Stimulated activated CD4-positive, alpha-beta T cell treated with anti-CD3 and anti-CD28 coated beads, Interleukin-1b, Interleukin-23, amount 100 ng/mL, for 4 hours (primary cell): ENCODE data around the gene RMND1.

Source experiments
- DNase-seq, 2 donors: peaks; one replicate each; pipeline ENCODE4 v3.0.0-alpha.2; 2020; ENCODE audit warnings: low read depth in 2 of 2

RMND1 gene

DNA sequence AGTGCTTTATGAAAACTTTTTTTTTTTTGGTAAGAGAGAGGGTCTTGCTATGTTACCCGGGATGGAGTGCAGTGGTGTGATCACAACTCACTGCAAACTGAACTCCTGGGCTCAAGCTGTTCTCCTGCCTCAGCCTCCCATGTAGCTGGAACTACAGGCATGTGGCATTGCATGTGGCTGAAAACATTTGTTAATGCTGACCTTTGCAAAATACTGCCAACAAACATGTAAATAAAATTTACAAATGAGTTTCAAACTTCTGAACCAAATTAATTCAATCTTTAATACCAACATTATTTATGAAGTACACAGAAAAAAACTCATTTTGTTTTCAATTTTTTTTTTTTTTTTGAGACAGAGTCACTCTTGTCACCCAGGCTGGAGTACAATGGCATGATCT lies 34.4 kb downstream of the RMND1 start:
- no peak for DNase-seq

DNA sequence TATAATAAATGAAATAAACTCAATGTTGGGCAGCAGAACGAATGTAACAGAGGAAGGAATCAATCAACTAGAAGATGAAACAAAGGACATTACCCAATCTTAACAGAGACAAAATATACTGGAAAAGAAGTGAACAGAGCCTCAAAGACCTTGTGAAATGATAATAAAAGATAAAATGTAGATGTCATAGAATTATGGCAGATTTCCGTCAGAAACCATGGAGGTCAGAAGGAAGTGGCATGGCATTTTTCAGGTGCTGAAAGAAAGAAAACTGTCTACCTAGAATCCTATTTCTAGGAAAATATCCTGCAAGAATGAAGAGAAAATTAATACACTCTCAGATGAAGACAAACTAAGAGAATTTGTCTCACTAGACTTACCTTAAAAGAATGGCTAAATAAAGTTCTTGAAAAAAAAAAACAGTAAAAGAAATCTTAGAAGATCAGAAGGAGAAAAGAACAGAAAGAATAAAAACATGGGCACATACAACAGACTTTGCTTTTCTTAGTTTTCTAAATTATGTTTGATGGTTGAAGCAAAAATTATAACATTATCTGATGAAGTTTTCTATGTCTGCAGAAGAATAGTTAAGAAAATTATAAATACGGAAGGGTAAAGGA lies 37.2 kb downstream of the RMND1 start:
- no peak for DNase-seq

DNA sequence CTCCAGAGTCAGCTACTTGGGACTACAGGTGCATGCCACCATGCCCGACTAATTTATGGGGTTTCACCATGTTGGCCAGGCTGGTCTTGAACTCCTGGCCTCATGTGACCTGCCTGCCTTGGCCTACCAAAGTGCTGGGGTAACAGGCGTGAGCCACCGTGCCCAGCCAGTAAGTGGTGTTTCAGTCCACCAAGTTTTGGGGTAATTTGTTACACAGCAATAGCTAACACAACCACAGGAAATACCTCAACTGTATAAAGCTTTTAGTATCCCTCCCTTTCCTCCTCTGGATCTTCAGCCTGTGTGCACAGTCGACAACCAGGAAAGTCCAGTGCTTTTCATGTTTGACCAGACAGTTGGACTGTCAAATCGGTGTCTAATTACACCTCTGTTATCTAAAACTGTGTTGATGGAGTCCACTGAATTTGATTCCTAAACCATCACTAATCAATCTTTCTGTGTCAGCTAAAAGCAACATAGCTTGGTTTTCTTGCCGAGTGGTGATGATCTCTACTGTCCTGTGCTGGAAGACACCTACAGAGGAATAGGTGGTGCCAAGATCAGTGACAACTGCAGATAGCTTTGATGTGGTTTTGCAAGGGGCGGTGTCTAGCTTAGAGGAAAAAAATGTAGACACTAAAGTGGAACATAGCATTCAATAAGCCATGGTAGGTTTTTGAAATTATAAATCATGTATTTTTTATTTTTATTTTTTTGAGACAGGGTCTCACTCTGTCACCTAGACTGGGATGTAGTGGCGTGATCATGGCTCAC lies 38.4 kb downstream of the RMND1 start:
- peak in 1 of 2 donors; percentile 45 for DNase-seq

DNA sequence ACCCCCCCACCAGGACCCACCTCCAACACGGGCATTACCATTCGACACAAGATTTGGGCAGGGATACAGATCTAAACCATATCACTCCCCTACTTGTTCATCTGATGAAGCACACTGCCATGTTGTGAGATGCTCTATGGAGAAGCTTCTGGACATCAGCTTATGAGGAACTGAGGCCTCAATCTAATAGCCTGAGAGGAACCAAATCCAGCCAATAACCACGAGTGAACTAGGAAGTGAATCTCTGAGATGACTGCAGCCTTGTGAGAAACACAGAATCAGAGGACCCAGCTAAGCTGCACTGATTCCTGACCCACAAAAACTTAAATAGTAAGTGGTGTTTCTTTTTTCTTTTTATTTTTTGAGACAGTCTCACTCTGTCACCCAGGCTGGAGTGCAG lies 39.0 kb downstream of the RMND1 start:
- DNase-seq = no peak

DNA sequence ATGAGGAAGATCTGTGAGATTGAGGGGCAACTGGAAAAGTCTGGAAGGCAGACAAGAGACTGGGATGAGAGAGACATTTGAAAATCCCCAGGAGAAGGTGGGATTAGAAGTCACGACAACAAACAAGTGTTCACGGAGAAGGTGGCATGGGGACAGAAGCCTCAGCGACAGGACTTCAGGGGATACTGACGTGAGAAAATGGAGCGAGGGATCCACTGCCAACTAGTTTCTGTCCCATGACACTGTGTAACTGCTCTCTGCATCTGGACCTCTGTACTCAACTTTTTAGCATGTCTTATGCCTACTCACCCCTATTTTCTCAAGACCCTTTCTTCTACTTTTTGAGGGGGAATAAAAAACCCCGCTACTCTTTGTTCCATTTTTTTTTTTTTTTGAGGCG lies 42.2 kb downstream of the RMND1 start:
- no peak for DNase-seq

DNA sequence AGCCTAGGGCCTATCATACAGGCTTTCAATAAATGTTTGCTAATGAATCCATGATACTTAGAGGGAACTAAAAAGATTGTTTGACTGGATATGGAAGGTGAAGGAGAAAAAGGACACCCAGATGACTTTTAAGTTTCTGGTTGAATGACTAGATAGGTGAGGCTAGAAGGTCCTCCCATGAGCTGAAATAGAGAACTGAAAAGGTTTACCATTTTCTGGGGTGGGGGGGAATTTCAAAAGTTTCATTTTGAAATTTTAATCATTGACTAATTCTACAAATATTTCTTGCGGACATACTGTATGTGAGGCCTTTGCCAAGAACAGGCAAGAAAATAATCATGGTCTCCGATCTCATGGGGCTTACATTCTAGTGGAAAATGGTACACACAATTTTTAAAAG lies 42.7 kb downstream of the RMND1 start:
- no peak for DNase-seq

DNA sequence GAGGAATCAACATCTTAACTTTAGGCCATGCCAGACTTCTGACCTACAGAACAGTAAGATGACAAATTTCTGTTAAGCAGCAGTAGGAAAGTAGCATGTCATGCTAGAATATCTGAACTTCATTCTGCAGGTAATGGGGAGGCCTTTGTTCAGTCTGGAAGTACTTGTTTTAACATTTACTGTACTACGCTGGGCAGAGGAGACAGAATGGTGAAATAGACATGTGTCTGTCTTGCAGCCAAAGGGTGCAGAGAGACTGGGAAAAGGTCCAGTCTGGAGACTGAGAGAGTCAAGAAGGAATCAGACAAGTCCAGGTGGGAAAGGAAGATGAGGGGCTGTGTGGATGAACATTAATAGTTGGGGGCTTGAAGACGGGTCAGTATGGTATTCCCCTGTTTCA lies 43.1 kb downstream of the RMND1 start:
- DNase-seq = no peak

DNA sequence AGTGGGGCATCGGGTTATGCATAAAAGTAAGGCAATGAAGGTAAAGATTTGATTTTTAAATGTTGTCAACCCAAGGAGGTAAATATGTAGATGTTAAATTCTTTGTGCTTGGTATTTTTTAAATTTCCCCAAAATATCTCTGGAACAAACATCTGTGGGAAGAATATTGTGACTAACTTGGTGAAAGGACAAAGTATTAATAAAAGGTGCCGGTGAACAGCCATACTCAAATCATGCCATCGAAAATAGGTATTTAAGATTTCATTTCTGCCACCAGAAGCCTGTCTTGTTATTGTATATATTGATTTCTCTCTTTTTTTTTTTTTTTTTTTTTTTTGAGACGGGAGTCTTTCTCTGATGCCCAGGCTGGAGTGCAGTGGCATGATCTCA lies 48.0 kb downstream of the RMND1 start:
- no peak for DNase-seq

DNA sequence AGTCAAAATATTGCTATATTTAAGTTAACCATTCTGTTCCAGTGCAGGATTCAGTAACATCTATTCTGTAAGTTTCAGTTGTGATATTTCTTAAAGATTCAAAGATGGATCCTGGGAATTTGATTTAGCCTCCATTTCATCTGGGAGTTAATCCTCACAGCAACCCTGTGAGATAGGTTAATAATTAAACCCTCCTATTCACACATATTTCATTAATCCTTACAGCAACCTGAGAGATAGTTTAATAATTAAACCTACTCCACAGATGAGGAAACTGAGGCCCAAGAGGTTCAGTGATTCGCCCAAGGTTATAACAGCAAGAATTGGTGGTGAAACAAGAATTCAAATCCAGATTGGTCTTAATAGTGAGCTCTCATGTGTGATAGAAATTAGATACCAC lies 49.7 kb downstream of the RMND1 start:
- DNase-seq = no peak

DNA sequence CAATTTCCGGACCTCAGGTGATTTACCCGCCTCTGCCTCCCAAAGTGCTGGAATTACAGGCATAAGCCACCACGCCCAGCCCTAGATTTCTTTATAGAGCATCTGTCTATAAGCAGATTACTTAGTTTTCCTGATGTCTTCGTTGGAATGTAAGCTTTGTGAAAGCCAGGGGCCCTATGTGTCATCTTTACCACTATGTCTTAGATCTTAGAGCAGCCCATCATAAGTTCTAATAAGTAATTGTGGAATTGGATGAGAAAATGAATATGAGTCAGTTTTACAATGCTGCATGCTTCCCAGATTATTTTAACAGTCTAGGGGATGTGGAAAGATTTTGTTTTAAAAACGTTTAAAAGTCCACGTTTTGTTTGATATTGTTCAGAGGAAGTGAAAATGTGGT lies 51.5 kb downstream of the RMND1 start:
- DNase-seq = no peak

DNA sequence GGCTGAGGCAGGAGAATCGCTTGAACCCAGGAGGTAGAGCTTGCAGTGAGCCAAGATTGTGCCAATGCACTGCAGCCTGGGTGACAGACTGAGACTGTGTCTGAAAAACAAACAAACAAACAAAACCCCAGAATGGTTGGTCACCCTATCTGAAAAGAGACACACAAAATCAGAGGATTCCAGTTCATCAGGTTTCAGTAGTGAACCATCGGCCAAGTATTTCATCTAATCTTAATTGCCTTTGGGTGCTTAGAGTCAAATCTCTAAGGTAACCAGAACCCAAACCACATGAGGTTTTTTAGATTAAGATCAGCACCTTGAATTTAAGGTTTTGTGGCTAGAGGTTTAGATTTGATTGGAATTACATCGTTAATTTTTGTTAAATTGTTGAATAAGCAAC lies 52.2 kb downstream of the RMND1 start:
- no peak for DNase-seq

DNA sequence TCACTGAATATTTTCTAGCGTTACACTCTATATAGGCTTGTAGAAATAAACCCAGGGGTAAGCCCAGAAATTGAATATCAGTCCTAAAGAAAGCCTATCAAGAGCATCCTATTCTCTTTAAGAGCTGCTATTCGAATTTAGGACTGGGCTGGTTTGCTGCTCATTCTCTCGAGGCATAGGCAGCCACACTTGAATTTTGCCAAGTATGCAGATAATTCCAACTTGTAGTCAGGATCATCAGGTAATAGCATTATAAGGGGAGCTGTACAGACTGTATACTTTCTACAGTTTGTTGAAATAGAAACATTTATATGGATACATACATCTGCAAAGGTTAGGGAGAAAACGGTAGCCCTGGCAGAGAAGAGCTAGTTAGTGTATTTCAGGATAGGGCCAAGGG lies 58.5 kb downstream of the RMND1 start:
- DNase-seq = no peak

DNA sequence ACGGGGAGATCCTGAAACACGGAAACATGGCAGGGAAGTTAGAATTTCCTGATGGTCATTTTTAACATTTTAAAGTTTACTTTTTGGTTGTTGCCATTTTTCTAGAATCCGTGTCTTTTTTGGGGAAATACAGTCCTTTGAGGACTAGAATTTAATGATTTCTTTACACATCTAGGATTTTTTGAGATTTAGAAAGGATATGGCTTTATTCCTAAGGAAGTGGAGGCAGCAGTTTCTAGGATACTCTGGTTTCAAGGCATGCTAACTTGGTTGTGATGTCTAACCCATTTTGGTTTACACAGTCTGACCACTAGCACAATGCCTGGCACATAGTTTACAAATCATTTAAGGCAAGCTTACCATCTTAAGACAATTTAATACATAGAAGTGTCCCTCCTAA lies 59.5 kb downstream of the RMND1 start:
- no peak for DNase-seq

DNA sequence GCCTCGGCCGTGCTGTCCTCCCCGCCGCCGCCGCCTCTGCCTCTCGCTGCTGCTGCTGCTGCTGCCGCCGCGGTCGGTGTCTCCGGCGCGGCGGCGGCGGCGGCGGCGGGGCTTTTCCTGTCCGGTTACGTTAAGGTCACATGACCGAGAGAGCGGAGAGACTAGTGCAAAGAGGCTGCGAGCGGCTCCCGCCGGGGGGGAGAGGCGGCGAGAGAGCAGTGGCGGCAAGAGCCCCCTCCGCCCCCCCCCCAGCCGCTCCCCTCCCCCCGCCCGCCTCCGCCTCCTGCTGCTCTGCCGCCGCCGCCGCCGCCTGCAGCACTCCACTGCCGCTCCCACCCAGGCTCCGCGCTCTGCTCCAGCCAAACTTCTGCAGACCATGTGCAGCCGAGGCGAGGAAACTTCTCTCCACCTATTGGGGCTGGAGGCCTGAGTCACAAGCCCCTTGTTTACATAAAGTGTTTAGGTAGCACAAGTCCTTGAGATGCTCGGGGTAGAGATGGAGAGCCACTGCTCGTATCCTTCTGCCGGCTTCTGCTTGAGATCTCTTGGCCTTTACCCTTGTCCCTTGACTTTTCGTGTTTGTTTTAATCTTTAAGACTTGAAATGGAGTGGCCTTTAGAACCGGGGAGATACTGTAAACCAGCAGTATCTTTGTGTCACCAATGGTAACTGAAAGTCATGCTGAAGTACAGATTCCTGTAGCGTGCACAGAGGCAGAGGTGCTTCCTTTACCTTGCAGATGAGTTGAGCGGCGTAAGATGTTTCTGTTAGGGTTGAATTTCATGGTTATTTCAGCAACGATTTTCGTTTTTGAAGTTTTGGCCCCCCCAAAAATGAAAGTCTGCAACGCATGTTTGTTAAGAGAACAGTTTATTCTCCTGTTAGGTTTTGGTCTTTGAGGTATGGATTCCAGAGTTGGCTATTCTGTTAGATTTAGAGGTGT lies 60.2 kb downstream of the RMND1 start, which contains the start of gene ZBTB2:
Gene ZBTB2 (minus strand): TSS at position 89 of the 943 bp plus-strand sequence. CDS start 17,922 bp downstream, outside the sequence.
- peak; percentile 39 to 49 for DNase-seq

DNA sequence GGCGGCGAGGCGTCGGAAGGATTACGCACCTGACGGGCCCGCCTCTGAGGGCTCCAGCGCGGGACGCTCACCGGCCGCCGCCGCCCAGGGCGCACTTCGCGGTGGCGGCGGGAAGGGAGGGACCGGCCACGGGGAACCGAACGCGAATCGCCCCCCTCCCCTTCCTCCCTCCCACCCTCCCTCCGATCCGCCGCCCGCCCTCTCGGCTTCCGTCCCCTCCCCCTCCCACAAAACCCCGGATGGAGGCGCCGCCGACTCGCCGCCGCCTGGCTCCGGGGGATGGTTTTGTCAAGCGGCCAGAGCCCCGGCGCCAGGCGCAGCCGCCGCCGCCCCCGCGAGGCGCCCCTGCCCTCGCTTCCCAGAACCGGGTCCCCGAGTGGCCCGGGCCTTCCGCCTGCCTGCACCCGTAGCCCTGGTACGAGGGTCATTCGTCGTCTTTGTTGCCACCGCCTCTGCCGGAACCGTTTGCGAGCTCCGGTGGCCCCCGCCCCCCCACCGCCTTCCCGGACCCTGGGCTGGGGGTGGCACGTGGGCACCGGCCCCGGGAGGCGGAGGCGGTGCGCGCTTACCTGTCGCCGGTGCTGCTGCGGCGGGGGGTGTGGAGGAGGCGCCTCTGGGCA lies 61.0 kb downstream of the RMND1 start:
- DNase-seq = peak; percentile 75 to 78

DNA sequence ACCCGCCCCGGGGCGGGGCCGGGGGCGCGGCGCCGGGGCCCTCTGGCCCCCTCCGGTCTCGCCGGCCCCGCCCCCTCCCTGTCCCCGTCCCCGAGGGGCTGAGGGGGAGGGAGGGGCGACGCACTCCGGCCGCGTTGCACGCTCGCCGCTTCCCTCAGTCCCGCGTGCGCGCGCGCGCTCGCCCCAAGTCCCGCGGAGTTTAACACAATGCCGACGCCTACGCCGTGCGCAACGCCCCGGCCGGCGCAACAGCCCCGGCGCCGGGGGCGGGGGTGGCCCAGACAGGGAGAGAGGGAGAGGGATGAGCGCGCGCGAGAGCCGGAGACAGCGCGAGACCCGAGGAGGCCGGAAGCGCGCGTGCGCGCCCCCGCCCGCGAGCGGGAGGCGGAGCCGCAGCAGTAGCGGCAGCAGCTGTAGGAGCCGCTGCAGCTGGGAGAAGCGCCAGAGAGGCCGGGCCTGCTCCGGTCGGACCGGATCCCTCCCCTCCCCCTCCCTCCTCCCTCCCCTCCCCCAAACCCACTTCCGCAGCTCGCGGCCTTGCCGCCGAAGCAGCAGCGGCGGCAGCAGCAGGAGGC lies 61.6 kb downstream of the RMND1 start:
- peak; percentile 97 to 98 for DNase-seq

DNA sequence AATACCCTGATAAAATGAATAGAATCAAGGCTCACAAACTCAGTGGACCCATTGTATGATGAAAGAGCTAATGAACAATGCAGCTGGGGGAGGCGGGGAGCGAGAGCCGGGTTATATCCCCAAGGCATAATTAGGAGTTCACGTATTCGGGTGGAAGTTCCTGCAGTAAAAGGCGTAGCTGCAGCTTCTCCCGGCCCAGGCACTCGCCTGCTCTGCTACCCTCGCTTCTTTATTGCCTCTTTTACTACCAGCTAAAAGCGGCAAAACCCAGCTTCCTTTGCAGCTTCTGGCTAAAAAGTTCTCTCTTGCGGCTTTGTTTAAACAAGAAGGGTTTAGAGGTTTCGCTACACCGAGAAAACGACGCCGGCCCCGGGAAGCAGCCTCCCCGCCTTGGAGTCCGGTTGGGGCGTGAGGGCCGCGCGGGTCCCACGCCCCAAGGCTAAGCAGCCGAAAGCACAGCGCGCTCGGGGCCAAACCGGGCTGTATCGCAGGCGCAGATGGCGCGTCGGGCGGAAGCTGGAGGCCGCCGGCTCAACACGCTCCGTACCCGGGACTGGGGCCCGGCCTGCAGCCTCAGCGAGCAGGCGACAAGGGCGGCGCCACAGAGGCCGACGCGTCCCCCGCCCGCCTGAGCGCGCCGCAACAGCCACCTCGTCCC lies 62.2 kb downstream of the RMND1 start:
- peak in 1 of 2 donors; percentile 14 for DNase-seq

DNA sequence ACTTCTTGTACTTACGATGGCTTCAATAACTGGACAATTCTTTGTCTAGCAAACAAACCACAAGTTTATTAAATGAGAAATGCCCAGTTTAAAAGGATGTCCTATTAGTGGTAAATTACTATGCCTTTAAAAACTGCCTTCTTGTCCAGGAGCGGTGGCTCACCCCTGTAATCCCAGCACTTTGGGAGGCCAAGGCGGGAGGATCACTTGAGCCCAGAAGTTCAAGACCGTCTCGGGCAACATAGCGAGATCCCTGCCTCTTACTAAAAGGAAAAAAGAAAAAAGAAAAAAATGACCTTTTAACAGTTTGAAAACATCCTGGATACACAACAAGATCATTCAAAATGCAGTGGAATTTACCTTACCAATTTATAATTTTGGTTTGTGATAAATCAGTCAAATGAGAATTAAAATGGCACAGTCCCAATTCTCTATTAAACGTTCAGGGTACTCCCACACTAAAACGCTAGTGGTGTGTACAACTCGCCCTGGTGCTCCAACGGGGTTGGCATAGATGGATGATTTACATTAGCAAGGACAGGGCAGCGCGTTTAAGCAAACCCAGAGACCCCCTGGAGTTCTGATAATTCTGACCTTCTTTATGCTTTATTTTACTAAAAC lies 62.8 kb downstream of the RMND1 start:
- no peak for DNase-seq

DNA sequence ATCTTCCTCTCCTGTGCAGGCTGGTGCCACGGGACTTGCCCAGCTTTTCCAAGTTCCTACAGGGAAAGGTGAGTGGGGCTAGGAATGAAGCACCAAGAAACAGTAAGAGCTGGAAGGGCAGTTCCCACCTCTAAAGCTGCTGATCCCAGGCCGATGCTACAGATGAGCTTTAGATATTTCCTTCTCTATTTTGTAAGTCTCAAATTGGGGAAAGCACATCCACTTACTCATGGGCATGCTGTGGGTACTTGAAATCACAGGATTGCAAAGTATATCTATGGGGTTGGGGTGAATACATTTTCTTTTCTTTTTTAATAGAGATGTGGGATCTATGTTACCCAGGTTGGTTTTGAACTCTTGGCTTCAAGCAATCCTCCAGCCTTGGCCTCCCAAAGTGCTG lies 63.7 kb downstream of the RMND1 start:
- DNase-seq = no peak

DNA sequence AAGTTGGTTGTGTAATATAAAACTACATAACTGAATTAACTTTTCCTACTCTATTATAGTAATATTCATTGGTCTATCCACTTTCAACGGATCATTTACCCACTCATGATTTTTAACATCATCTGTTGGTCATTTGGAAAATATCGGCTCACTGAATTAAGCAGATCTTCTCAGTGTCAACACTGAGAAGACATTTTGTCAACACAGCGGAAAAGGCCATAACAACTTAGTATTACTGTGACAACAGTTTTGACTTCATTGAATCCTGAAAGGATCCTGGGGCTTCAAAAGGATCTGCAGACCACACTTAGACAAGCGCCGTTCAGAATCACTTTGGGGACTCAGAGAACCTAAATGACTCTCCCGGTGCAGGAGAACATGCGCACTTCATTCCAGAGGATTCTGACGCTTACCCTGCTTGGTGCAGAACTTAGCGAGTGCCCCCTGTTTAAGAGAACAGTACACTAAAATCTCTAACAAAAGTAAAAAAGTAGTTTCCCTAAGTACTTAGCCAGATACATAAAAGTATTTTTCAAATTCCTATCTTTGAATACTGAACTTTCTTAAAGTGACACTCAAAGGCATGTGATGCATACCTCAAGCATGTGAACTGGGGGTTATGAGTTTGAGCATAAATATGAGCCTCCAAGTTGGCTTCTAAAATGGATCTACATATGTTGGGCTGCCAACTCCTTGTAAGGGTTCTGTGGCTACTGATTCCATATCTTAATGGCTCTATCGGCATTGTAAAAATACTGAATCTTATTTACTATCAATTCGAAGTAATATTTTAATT lies 64.6 kb downstream of the RMND1 start:
- no peak for DNase-seq
